Sigmoid colon (tissue), 7 donors: ENCODE data around the gene CPN2. TPM values are rescaled to one million over a fixed set of nuclear protein-coding genes. Genes with fewer than 3 reads are reported as not detected.

Source experiments
- DNase-seq: peaks from one replicate; pipeline ENCODE4 v3.0.0-alpha.2; 2019
- H3K27ac ChIP-seq, 4 donors: fragments of 200-600 bp; sonication (generic); one replicate each; pipeline ENCODE4 v1.5.1; 2016 to 2019; ENCODE audit warnings: mild to moderate bottlenecking in 1 of 4
- H3K27me3 ChIP-seq, 3 donors: fragments of 200-600 bp; sonication (generic); one replicate each; pipeline ENCODE4 v1.5.1; 2019; ENCODE audit warnings: mild to moderate bottlenecking in 1 of 3
- H3K36me3 ChIP-seq, 4 donors: fragments of 200-600 bp; sonication (generic); one replicate each; pipeline ENCODE4 v1.5.1; 2016 to 2019
- H3K4me1 ChIP-seq, 4 donors: fragments of 200-600 bp; sonication (generic); one replicate each; pipeline ENCODE4 v1.5.1; 2017 to 2019
- H3K4me3 ChIP-seq, 4 donors: fragments of 200-600 bp; sonication (generic); one replicate each; pipeline ENCODE4 v1.5.1; 2017 to 2019; ENCODE audit warnings: mild to moderate bottlenecking in 2 of 4, moderate library complexity in 1 of 4
- H3K9me3 ChIP-seq, 4 donors: fragments of 200-600 bp in 3 of 4; sonication (generic) in 3 of 4; one replicate each; pipeline versions ENCODE4 v1.5.1 to v1.6.1; 2013 to 2019
- CTCF ChIP-seq, 4 experiments: fragments of 450-650 bp in 3 of 4; fragments of 200-600 bp in 1 of 4; IDR thresholded peaks; one replicate each; pipeline ENCODE4 v1.5.1; 2016 to 2019; ENCODE audit warnings: antibody characterized with exemption in 4 of 4, mild to moderate bottlenecking in 3 of 4, moderate library complexity in 2 of 4
- EP300 ChIP-seq, 4 donors: sonication (generic); formaldehyde crosslinking; IDR thresholded peaks; one replicate each; pipeline ENCODE4 v1.6.1; 2017; ENCODE audit warnings: antibody characterized with exemption in 4 of 4
- POLR2A ChIP-seq, 2 donors: fragments of 450-650 bp; IDR thresholded peaks; one replicate each; pipeline ENCODE4 v1.6.1; 2016; ENCODE audit warnings: antibody characterized with exemption in 2 of 2, mild to moderate bottlenecking in 2 of 2, moderate library complexity in 2 of 2
- POLR2AphosphoS5 ChIP-seq, 4 donors: sonication (generic); formaldehyde crosslinking; IDR thresholded peaks; one replicate each; pipeline ENCODE4 v1.6.1; 2017; ENCODE audit warnings: antibody characterized with exemption in 4 of 4
- WGBS, 2 donors: extraction: QIAGEN DNeasy Blood & Tissue Kit; methylation state at CpG; one replicate each; pipeline ENCODE4 v1.1.7; 2013; 5-methylcytosine and 5-hydroxymethylcytosine counted together
- intact Hi-C: fragments of 100-400 bp; cut with DNase I; formaldehyde crosslinking; loops from one replicate; pipeline ENCODE4 v1.15.1; 2023
- polyA plus RNA-seq, 3 donors: library from polyadenylated mRNA; stranded (reverse); fragments of 200-250 nt; gene quantifications; one replicate each; pipeline ENCODE4 v1.2.3, GENCODE V29; 2013
- total RNA-seq, 4 donors: library from RNA; depleted of rRNA; stranded (reverse); fragments of >200 nt; gene quantifications; one replicate each; pipeline ENCODE4 v1.1.0, GENCODE V29; 2016
- donor health status: healthy with polysubstance abuse.
- donor health status: Bipolar disorder and iron deficiency.
- donor health status: healthy.

CPN2 gene
- total and polyA plus RNA-seq, 7 donors = 0.01 TPM; not detected in 6

GRCh38 chr3:194396859-194397756 is 46.0 kb upstream of the CPN2 start:
- Histone ChIP-seq H3K27ac (peak overlapping the region in 2 of 4 donors; percentile 19 to 34), H3K9me3 (no peaks in the 10 kb centered on the region), H3K36me3 (no peaks in the 10 kb centered on the region), H3K4me1 (peaks cover 0 to 30% (median 23%) of the 10 kb centered on the region in 4 donors), H3K4me3 (peak overlapping the region in 3 of 4 donors; percentile 8 to 38 (median 29)), H3K27me3 (peaks cover 0 to 38% (median 19%) of the 10 kb centered on the region in 3 donors)
- DNase-seq = no peak
- 34 to 78% methylated on average over 73 of the region's 73 CpGs for WGBS, 2 donors
- intact Hi-C loops = no loop called here
- TF ChIP-seq EP300 (IDR thresholded peaks at IDR 0.05) (no peak), CTCF (IDR thresholded peaks at IDR 0.05) (no peak), POLR2A (IDR thresholded peaks at IDR 0.05) (no peak), POLR2AphosphoS5 (IDR thresholded peaks at IDR 0.05) (no peak)

GRCh38 chr3:194396539-194396858 is 45.4 kb upstream of the CPN2 start:
- intact Hi-C loops = no loop called here
- peak overlapping the region in 2 of 4 donors; percentile 19 to 34 for H3K27ac ChIP-seq
- H3K4me3 ChIP-seq = peak overlapping the region in 3 of 4 donors; percentile 8 to 38 (median 29)
- H3K4me1 ChIP-seq = peaks cover 0 to 30% (median 23%) of the 10 kb centered on the region in 4 donors
- DNase-seq = no peak
- H3K27me3 ChIP-seq = peaks cover 0 to 38% (median 19%) of the 10 kb centered on the region in 3 donors
- H3K36me3 ChIP-seq = no peaks in the 10 kb centered on the region
- 20 to 59% methylated on average over 13 of the region's 13 CpGs for WGBS, 2 donors
- no peak for TF ChIP-seq CTCF (IDR thresholded peaks at IDR 0.05)
- no peak for TF ChIP-seq EP300 (IDR thresholded peaks at IDR 0.05)
- no peak for TF ChIP-seq POLR2A (IDR thresholded peaks at IDR 0.05)
- no peak for TF ChIP-seq POLR2AphosphoS5 (IDR thresholded peaks at IDR 0.05)
- no peaks in the 10 kb centered on the region for H3K9me3 ChIP-seq

GRCh38 chr3:194395778-194396538 is 44.8 kb upstream of the CPN2 start:
- Histone ChIP-seq H3K4me3 (peak overlapping the region in 3 of 4 donors; percentile 8 to 38 (median 29)), H3K36me3 (no peaks in the 10 kb centered on the region), H3K9me3 (no peaks in the 10 kb centered on the region), H3K27ac (peak overlapping the region in 2 of 4 donors; percentile 19 to 34), H3K27me3 (peaks cover 0 to 38% (median 19%) of the 10 kb centered on the region in 3 donors), H3K4me1 (peaks cover 0 to 30% (median 23%) of the 10 kb centered on the region in 4 donors)
- peak; percentile 75 for DNase-seq
- intact Hi-C loops = no loop called here
- WGBS, 2 donors = 47 to 72% methylated on average over 26 of the region's 26 CpGs
- no peak for TF ChIP-seq POLR2A (IDR thresholded peaks at IDR 0.05)
- TF ChIP-seq POLR2AphosphoS5 (IDR thresholded peaks at IDR 0.05) = no peak
- TF ChIP-seq EP300 (IDR thresholded peaks at IDR 0.05) = no peak
- no peak for TF ChIP-seq CTCF (IDR thresholded peaks at IDR 0.05)

- no peak for DNase-seq
- no peak for TF ChIP-seq POLR2A (IDR thresholded peaks at IDR 0.05)
- H3K27me3 ChIP-seq = peaks cover 0 to 38% (median 19%) of the 10 kb centered on the region in 3 donors
- H3K36me3 ChIP-seq = no peaks in the 10 kb centered on the region
- no peak overlapping the region for H3K4me3 ChIP-seq
- 14 to 71% methylated on average over 5 of the region's 5 CpGs for WGBS, 2 donors
- peaks cover 0 to 30% (median 23%) of the 10 kb centered on the region in 4 donors for H3K4me1 ChIP-seq
- peaks cover 0 to 2% (median 0%) of the 10 kb centered on the region in 4 donors for H3K9me3 ChIP-seq
- intact Hi-C loops = no loop called here
- H3K27ac ChIP-seq = peak overlapping the region in 1 of 4 donors; percentile 34
Measured at GRCh38 chr3:194395212-194395611, 44.1 kb upstream of the CPN2 start.

GRCh38 chr3:194392576-194392975 is 41.4 kb upstream of the CPN2 start:
- Histone ChIP-seq H3K4me1 (peaks cover 0 to 19% (median 15%) of the 10 kb centered on the region in 4 donors), H3K4me3 (no peak overlapping the region), H3K27me3 (peaks cover 0 to 12% (median 6%) of the 10 kb centered on the region in 3 donors), H3K36me3 (no peaks in the 10 kb centered on the region), H3K9me3 (peaks cover 0 to 4% (median 0%) of the 10 kb centered on the region in 4 donors), H3K27ac (no peak overlapping the region)
- intact Hi-C loops = no loop called here
- WGBS, 2 donors = 83 to 92% methylated on average over 7 of the region's 7 CpGs
- TF ChIP-seq EP300 (IDR thresholded peaks at IDR 0.05) (no peak), POLR2AphosphoS5 (IDR thresholded peaks at IDR 0.05) (no peak), CTCF (IDR thresholded peaks at IDR 0.05) (no peak), POLR2A (IDR thresholded peaks at IDR 0.05) (no peak)
- no peak for DNase-seq
